Measurements from ENCODE around the gene DCTPP1. TPM values are rescaled to one million over a fixed set of nuclear protein-coding genes. Genes with fewer than 3 reads are reported as not detected.
"Not testable (repeated sequence)": the region's sequence is repeated elsewhere in the genome, so short reads cannot be mapped to it uniquely, and the experiment has no call there.

The DCTPP1 gene
- polyA plus RNA-seq, 3 donors = 10.5 to 45.5 (median 32.2) TPM

DNA sequence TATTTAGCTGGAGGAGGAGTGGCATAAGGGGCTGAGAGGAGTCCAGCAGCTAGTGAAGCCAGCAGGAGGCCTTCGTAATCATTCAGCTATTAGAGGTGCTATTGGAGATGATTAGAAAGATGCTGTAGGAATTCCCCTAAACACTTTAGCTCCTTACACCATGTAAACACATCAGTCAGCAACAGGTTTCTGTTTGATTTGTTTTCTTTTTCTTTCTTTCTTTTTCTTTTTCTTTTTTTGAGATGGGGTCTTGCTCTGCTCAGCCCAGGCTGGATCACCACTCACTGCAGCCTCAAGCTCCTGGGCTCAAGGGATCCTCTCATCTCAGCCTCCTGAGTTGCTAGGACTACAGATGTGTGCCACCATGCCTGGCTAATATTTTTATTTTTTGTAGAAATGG is 26.5 kb upstream of the DCTPP1 start:
- Histone ChIP-seq H3K4me1 (ENCODE audit: control insufficient read depth in 1 of 2, insufficient read depth in 2 of 2, low read length in 2 of 2) (peaks cover 31 to 38% of the 10 kb centered on the region in 2 donors), H3K79me2 (ENCODE audit: insufficient read depth, low read length) (no peaks in the 10 kb centered on the region), H3K9me3 (replicated peaks in 1 of 2; ENCODE audit: control insufficient read depth in 1 of 2, insufficient read depth in 1 of 2, low read length in 2 of 2) (no peaks in the 10 kb centered on the region), H2AFZ (ENCODE audit: insufficient read depth, low read depth, low read length, poor library complexity, severe bottlenecking) (no peak overlapping the region), H3K4me2 (replicated peaks; ENCODE audit: extremely low read depth, low read length, poor library complexity, severe bottlenecking) (no peak overlapping the region), H3K9ac (ENCODE audit: insufficient read depth, low read length, poor library complexity, severe bottlenecking) (no peak overlapping the region), H3K27ac (ENCODE audit: low read depth in 1 of 2, low read length in 2 of 2) (no peak overlapping the region), H3K27me3 (ENCODE audit: control insufficient read depth in 2 of 2, insufficient read depth in 2 of 2, low read length in 2 of 2) (no peaks in the 10 kb centered on the region), H4K20me1 (ENCODE audit: insufficient read depth, low read length) (no peaks in the 10 kb centered on the region), H3K4me3 (replicated peaks in 1 of 3; ENCODE audit: low read depth in 2 of 3, low read length in 3 of 3) (no peak overlapping the region), H3K36me3 (replicated peaks in 1 of 2; ENCODE audit: control insufficient read depth in 1 of 2, insufficient read depth in 2 of 2, low read length in 2 of 2) (no peaks in the 10 kb centered on the region)
- DNase-seq = no peak
- H3K36me3 Mint-ChIP-seq = no peaks in the 10 kb centered on the region
- peaks cover 37% of the 10 kb centered on the region for H3K4me1 Mint-ChIP-seq
- peak overlapping the region in 3 of 7 donors; percentile 16 to 52 (median 21) for H3K27ac Mint-ChIP-seq
- intact Hi-C loops (cut with micrococcal nuclease) = no loop called here
- TF ChIP-seq, protein P1, sequence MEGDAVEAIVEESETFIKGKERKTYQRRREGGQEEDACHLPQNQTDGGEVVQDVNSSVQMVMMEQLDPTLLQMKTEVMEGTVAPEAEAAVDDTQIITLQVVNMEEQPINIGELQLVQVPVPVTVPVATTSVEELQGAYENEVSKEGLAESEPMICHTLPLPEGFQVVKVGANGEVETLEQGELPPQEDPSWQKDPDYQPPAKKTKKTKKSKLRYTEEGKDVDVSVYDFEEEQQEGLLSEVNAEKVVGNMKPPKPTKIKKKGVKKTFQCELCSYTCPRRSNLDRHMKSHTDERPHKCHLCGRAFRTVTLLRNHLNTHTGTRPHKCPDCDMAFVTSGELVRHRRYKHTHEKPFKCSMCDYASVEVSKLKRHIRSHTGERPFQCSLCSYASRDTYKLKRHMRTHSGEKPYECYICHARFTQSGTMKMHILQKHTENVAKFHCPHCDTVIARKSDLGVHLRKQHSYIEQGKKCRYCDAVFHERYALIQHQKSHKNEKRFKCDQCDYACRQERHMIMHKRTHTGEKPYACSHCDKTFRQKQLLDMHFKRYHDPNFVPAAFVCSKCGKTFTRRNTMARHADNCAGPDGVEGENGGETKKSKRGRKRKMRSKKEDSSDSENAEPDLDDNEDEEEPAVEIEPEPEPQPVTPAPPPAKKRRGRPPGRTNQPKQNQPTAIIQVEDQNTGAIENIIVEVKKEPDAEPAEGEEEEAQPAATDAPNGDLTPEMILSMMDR (IDR thresholded peaks at IDR 0.05) = no peak
- peaks cover 0 to 3% (median 2%) of the 10 kb centered on the region in 3 donors for H3K27me3 Mint-ChIP-seq (ENCODE audit: low read depth in 3 of 3)
- WGBS (ENCODE audit: insufficient coverage) = no CpG with 5 or more reads among the region's 1 CpG
- H3K9me3 Mint-ChIP-seq = no peaks in the 10 kb centered on the region
- no peak overlapping the region for H3K4me3 Mint-ChIP-seq

DNA sequence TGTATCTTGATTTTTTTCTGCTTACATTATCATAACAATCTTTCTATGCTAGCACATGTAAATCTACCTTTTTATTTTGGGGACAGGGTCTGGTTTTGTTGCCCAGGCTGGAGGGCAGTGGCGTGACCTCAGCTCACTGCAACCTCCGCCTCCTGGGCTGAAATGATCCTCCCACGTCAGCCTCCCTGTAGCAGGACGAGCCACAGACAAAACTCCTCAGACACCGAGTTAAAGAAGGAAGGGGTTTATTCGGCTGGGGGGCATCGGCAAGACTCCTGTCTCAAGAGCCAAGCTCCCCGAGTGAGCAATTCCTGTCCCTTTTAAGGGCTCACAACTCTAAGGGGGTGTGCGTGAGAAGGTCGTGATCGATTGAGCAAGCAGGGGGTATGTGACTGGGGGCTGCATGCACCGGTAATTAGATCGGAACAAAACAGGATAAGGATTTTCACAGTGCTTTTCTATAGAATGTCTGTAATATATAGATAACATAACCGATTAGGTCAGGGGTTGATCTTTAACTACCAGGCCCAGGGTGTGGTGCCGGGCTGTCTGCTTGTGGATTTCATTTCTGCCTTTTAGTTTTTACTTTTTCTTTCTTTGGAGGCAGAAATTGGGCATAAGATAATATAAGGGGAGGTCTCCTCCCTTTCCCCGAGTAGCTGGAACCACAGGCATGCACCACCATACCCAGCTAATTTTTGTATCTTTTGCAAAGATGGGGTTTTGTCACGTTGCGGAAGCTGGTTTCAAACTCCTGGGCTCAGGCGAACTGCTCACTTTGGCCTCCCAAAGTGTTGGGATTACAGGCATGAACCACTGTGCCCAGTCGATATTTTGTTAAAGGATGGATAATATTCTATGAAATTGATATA is 23.1 kb upstream of the DCTPP1 start:
- H3K27ac Mint-ChIP-seq = peak overlapping the region in 1 of 7 donors; percentile 76
- H3K9ac ChIP-seq (ENCODE audit: insufficient read depth, low read length, poor library complexity, severe bottlenecking); H3K9me3 ChIP-seq (replicated peaks in 1 of 2; ENCODE audit: control insufficient read depth in 1 of 2, insufficient read depth in 1 of 2, low read length in 2 of 2); H3K9me3 Mint-ChIP-seq; H3K79me2 ChIP-seq (ENCODE audit: insufficient read depth, low read length); H4K20me1 ChIP-seq (ENCODE audit: insufficient read depth, low read length); H3K27me3 Mint-ChIP-seq (ENCODE audit: low read depth in 3 of 3); H3K4me3 ChIP-seq (replicated peaks in 1 of 3; ENCODE audit: low read depth in 2 of 3, low read length in 3 of 3); H3K27ac ChIP-seq (ENCODE audit: low read depth in 1 of 2, low read length in 2 of 2); DNase-seq; H3K36me3 ChIP-seq (replicated peaks in 1 of 2; ENCODE audit: control insufficient read depth in 1 of 2, insufficient read depth in 2 of 2, low read length in 2 of 2); intact Hi-C loops (cut with micrococcal nuclease); H3K36me3 Mint-ChIP-seq; H3K4me2 ChIP-seq (replicated peaks; ENCODE audit: extremely low read depth, low read length, poor library complexity, severe bottlenecking); H3K27me3 ChIP-seq (ENCODE audit: control insufficient read depth in 2 of 2, insufficient read depth in 2 of 2, low read length in 2 of 2); H2AFZ ChIP-seq (ENCODE audit: insufficient read depth, low read depth, low read length, poor library complexity, severe bottlenecking): not testable (repeated sequence)
- 100% methylated on average over 1 of the region's 20 CpGs for WGBS (ENCODE audit: insufficient coverage)
- H3K4me1 ChIP-seq (ENCODE audit: control insufficient read depth in 1 of 2, insufficient read depth in 2 of 2, low read length in 2 of 2) = peaks cover 11 to 15% of the 10 kb centered on the region in 2 donors
- peak overlapping the region in 1 of 2 donors; percentile 7 for H3K4me3 Mint-ChIP-seq
- peaks cover 22% of the 10 kb centered on the region for H3K4me1 Mint-ChIP-seq
